Measurements from ENCODE around the gene FKBP1C.

The FKBP1C gene

GRCh38 chr6:63261820-63262219 is 50.6 kb downstream of the FKBP1C start:
- DNase-seq (ENCODE audit: low read depth in 3 of 3) = no peak
